HG02943 (cell line): ENCODE results near the gene HDAC4.

Experiments
- ATAC-seq: cut with Tn5 transposase; IDR thresholded peaks from one replicate; pipeline ENCODE4 v1.9.1; 2021; ENCODE audit warnings: mild to moderate bottlenecking, low read depth, moderate library complexity; ENCODE audit not compliant: unreplicated experiment

The HDAC4 gene

DNA sequence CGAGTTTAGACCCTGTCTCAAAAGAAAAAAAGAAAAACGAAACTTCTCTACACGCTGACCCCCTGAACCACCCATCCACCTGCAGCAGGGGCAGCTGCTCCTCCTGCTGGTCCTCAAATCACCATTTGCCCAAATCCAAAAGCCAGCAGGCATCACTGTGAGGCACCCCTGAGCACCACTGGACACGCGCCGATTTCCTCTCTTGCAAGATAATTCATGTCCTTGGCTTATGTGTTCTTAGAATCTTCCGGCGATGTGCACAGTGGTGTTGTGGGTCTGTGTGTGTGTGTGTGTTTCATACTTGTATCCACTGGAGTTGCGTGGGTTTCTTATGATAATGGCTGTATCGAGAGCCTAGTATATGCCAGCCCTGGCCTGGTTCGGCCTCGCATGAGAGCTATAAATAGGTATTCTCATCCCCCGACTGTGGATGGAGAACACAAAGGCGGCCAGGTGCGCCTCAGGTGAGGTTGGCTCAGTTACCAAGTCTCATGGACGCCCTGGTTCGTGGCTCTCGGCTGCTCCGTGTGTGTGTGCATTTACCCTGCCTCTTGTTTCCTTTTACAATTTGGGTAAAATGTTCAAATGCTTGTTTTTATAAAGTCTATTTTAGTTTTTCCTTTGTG is 235.5 kb downstream of the HDAC4 start:
- ATAC-seq, result no peak

DNA sequence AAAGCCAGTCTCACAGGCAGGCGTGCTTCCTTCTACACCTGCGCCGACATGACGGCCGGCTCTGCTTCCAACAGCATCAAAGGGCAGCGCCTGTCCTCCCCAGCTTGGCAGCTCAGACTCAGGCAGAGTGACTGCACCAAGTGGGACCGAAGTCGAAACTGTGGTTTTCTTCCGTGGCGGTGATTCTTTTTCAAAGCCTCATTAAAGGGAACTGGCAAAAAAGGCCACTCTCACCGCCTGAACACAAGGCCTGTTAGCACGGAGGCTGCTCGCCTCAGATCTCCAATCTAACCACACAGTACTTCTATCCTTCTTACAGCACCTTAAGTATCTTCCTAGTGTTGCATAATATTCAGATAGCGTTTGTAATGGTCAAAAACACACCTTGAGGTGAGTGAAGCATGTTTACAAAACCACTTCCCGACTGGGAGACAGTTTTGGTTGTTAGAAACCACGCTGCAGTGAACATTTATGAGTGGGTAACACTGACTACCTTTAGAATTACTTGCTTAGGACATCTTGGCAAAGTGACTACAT is 236.4 kb downstream of the HDAC4 start:
- ATAC-seq, result no peak

DNA sequence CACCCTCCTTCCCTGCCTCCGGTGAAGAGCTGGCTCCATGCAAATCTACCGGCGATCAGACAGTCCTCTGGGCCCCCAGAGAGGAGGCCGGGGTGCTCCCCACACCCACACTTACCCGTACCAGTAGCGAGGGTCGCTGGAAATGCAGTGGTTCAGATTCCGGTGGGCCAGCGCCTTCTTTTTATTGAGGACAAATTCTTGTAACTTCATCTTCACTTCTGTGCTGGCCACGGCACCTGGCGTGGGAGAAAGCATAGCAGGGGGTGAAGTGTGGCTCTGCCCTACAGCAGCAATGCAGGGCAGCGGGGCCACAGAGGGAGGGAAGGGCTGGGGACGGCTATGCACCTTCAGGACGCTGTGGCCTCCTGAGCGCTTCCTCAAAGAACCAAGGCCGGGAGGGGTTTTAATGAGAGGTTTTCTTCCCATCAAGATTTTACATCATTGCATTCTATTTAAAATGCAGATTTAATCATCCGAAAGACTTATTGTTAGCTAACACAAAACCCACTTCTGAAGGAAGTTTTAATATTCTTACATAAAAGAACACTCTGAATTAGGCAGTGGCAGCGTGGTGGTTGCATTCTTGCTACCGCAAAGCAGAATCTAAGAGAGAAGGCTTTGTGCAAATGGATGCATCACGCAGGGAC is 237.0 kb downstream of the HDAC4 start:
- no peak for ATAC-seq

DNA sequence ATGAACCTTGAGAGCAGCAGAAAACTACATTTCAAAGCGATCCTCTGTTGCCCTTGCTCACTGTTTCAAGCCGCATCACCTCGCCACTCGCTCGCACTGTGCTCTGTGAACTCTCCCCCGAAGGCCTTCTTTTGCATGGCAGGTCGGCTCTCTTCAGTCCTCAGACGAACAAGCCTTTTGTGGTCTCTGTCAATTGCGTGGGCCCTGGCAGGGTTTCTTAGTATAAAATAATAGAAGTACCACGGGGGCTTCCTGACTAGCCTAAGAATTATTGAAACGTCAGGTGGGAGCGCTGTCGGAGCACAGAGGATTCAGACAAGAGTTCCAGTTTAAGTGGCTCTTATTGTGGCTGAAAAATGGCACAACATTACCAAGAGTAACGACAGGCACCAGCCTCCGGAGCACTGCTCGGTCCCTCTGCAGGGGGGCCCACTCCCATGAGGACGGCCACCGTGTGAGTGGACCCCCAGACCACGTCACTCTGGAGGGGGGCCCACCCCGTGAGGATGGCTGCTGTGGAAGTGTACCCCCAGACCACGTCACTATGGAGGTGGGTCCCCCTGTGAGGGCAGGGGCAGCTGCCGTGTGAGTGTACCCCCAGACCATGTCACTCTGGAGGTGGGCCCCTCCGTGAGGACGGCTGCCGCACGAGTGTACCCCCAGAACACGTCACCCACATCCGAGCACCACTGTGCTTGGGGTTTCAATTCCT is 237.7 kb downstream of the HDAC4 start:
- ATAC-seq, result no peak

DNA sequence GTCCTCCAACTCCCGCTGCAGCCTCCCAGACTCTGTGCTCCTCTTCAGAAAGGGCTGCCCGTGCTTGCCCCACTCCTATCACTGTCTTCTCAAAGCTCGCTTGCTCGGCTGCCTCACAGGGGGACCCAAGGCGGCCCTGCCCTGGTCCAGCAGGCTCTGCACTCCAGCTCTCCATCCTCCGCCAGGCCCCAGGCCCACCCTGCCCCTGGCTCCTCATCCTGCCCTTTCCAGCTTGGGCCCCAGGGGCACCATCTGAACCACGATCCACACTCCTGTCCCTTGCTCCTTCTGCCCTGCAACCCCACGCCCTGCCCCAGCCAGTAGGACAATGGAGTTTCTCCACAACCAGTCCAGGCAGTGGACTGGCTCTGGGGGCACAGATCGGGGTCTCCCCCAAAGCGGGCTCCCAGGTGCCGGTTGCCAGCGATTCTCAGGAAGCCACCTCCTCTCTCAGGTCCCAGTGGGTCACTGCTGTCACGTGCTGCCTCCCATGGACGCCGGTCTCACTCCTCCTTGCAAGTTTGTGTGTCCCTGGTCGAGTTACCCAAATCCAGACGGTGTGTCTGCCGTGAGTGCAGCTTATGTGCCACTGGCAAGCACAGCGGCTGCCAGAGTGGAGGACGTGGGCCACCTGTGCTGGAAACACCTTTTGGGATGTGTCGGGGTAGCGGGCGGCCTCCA is 238.5 kb downstream of the HDAC4 start:
- no peak for ATAC-seq

DNA sequence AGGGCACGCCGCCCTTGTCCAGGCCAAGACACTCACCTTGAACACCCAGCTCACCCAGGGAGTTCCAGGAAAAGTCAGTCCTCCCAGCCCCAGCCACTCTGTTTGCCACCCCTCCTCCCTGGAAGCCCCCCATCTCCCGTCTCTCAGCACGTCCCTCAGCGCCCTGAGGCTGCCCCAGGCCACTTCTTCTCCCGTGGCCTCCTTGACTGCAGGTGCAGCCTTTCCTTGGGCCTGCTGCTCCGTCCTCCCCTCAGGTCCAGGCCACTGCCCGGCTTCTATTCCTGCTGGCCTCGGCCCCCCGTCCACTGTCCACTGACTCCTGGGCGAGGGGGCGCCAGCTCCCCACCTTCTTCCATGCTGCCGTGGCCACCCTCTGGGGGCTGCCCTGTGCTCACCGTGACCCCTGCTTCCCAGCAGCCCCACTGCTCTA is 239.1 kb downstream of the HDAC4 start:
- no peak for ATAC-seq

DNA sequence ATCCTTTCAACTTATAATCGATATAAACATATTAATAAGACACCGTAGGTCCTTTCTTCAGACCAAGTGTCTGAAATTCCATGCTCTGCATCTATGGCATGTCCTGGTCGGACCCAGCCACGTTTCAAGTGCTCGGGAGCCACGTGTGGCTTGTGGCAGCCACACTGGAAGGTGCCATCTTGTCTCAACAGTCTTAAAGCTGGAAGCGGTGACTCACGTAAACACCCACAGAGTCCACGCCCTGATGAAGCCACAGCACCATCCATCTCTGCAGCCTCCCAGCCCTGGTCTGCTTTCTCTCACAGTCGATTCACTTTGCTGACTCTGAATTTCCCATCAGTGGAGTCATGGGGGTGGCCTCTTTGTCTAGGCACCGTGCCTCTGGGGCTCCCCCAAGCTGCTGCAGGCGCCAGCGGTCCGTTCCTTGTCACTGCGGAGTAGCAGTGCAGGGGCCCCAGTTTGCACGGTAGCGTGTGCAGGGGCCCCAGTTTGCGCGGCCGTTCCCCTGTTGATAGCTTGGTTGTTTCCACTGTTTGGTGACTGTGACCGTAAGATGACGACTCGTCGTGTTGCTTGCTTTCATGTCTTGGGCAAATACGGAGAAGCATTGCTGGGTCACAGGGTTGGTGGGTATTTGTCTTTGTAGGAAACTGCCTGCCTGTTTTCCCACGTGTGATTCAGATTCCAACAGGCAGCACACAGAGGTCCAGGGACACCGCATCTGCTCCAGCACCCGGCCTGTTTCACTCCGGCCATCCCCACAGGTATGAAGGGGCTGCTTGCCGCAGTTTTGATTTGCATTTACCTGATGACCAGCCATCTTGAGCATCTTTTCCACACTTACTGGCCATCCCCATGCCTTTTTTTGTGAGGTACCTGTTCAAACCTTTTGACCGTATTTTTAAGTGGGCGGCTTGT is 240.3 kb downstream of the HDAC4 start:
- ATAC-seq, result no peak

DNA sequence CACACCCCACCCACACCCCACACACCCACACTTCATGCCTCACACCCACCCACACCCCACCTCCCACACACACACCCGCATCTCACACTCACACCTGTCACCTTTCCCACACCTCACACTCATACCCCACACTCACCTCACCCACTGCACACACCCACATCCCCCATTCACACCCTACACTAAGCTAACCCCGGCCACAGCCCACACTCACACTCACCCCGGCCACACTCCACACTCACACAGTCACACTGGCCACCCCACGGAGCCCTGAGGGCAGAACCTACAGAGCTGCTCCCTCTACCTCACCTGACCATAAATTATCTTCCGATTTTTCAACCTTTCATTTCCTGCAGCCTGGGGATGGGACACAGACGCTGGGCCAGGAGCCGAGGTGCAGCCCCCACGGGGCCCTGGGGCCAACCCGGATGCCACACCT is 241.3 kb downstream of the HDAC4 start:
- no peak for ATAC-seq

DNA sequence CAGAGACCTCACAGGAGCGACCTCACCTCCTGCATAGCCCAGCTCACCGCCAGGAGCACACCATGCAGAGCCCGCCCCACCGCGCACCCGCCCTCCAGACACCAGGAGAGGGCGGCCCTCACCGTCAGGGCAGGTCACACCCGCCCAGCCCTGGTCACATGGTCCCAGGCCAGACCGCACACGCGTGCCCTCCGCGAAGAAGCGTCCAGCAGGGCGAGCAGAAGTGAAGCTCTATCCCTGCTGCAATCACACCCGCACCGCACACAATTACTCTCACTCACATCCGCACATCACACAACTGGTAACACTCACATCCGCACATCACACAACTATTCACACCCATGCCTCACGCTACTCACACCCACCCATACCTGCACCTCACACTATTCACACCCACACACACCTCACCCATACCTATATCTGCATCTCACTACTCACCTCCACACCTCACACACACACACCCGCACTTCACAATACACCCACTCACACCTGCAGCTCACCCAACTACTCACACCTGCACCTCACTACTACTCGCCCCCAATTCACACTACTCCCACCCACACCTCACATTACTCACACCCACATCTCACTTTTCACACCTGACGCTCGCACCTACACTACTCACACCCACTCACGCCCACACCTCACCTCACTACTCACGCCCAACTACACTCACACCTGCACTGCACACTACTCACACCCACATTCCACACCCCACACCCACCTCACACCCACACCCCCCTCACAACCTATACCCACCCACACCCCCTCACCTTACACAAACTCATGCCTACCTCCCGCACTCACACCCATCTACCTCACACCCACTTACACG is 242.0 kb downstream of the HDAC4 start:
- ATAC-seq, result no peak

DNA sequence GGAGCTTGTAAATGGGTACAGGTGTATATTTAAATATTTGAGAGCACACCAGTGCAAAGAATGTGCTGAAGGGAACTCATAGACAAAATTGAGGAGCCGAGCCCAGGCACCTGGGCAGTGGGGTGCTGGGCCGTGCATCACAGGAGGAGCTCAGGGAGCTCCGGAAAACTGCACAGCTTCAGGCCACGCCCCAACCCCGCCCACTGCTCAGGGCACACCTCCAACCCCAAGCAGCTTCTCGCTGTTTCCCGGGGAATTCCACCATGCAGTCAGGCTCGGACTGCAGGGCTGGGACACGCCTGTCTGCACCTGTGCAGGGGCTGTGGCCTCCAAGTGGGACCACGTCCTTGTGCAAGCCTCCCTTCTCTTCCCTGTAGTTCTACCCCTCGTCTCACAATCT is 243.0 kb downstream of the HDAC4 start:
- ATAC-seq, result no peak

DNA sequence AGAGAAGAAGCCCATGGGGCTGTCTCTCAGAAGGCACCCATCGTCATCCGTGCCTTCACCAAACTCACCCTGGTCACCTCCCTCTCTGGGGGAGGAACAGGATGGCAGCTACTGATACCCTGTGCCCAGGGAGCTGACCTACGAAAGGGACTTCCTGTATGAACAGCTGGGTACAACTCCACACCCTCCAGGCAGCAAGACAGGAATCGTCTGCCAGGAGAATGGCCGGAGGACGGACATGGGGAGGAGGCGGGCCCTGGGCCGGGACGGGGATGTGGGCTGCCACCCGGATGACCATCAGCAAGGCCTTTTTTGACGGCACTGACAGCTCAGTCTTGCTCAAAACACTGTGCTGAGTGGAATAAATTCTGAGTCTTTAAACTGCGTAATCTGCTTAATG is 243.6 kb downstream of the HDAC4 start:
- no peak for ATAC-seq

DNA sequence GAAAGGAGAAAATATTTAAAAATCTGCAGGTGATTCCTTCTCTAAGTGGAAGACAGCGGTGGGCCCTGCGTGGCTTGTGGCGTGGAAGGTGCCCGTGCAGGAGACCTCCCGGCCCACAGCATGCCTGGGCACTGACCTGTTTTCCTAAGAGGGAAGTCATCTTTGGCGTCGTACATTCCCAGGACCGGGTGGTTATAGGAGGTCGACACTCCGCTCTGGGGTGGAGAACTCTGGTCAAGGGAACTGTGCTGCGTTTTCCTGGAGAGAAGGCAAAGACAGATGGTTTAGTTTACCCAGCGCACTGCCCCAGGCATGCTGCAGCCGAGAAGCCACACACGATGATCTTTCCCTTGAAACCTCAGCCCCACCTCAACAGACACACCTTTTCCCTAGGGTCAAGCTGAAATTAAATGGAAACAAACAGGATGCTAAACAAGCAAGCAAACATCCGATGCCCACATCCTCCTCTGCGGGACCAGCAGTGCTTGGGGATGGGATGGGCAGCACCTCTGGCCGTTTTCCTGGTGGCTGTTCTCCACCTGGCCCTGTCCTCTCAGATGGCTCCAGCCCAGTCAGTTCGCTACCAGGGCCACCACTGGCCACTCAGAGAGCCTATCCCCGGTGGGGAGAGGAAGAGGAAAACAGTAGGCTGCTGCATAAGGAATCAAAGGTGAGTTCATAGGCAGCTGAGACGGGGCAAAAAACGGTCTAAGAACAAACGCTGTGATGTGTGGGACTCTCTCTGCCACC is 244.1 kb downstream of the HDAC4 start:
- ATAC-seq, result no peak

DNA sequence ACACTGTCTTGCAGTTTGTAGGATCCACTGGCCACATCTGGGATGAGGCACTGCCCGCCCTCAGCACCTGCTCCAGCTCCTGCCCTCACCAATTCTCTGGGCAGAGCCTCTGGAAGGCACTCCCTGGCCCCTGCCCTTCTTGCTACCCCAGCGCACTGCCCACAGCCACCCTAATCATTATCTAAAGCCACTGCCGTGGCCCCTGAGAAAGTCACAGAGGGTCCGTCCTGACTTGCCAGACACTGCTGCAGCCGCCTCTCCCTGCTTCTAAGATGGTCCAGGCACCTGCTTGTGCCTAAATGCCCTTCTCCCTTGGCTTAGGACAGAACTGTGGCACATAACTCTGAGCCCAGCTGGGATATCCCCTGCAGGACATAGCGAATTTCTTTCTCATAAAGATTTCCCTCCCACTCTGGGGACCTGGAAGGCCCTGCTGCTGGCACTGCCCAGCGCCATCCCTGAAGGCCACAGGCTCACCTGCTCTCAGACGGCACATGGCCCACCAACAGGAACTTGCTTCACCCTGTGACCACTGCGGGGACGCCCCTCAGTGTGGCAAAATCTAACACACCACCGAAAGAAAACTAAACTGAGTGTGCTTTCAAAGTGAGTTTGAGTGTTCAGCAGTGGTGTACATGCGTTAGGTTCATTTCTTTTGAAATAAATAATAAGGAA is 244.9 kb downstream of the HDAC4 start:
- no peak for ATAC-seq

DNA sequence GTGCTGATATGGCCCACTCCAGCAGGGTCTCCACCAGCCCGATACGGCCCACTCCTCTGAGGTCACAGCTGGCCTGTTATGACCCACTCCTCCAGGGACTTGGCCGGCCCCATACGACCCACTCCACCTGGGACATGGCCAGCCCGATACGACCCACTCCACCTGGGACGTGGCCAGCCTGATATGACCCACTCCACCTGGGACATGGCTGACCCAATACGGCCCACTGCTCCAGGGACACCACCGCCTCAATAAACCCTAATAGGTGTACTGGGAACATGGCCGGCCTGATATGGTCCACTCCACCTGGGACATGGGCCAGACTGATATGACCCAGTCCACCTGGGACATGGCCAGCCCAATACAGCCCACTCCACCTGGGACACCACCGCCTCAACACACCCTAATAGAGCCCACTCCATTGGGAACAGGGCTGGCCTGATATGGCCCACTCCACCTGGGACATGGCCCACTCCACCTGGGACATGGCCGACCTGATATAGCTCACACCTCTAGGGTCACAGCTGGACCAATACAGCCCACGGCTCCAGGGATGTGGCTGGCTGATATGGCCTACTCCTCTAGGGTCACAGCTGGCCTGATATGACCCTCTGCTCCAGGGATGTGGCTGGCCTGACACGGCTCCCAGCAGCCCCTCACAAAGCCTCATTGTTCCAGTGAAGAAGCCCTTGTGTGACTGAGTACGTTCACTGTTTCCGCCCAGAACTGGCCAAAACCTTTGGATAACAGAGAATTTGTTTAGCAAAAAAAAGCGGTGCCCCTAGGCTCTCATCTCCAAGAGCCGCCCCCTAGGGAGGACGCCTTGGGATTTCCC is 245.6 kb downstream of the HDAC4 start:
- ATAC-seq, result no peak

DNA sequence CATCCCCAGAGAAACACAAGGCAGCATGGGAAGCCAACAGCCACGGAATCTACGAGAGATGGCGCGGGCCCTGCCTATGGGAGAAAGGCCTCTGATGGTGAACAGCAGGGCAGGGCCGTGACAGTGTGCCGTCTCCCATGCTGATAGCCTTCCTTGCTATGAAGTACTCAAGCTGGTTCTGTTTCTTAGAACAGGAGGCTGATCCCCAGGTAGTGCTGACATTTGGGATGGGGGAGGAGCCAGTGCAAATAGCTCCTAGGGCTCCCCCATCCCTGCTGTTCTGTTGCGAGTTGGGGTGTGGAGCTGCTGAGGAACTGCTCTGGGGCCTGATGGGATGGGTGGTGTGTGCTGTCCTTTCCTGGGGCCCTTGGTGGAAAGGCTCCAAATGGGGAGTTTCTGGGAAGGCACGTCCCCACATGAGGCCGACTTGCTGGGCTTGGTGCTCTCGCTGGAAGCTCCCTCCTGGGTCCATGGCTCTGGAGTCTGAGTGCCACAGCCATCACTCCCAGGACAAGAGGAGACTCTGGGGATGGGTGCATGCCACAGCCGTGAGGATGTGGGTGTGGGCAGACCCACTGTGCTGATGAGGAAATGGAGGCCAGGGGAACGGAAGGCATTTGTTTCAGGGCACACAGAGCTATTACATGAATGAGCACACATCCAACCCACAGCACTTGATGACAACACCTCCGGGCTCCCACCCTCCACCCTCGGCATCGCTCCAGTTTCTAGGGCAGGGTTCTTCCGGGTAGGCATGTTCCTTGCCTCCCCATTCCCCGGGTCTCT is 246.8 kb downstream of the HDAC4 start:
- no peak for ATAC-seq

DNA sequence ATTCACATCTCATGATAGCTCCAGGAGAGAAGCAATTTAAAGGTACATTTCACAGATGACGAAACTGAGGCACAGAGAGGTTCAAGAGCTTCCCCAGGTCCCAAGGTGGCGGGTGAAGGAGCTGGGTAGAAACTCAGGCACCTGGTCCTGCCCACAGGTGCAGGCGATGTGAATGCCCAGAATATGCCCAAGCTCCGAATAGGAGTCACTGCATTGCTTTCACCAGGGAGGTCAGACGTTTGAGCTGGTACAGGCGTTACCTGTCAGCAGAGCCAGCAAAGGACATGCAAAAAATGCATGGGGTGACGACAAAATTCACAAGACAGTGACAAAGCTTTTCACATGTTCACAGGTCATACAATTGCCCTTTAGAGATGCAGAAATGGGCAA is 247.9 kb downstream of the HDAC4 start:
- ATAC-seq, result no peak
